Activated CD4-positive, CD25-positive, alpha-beta regulatory T cell treated with anti-CD3 and anti-CD28 coated beads, Interleukin-2, amount 50 U/mL, for 72 hours (primary cell): ENCODE measurements around the gene IL32.
A peak's percentile ranks its signal among the peaks of the same experiment; 100 is the strongest.

Source experiments
- DNase-seq: peaks from one replicate; pipeline ENCODE4 v3.0.0; 2021

Gene IL32

GRCh38 chr16:3094289-3095027 lies 29.0 kb downstream of the IL32 start:
- no peak for DNase-seq

- DNase-seq: peak; percentile 59
These were observed 30.4 kb downstream of the IL32 start for GRCh38 chr16:3095869-3096268.

GRCh38 chr16:3096362-3096761 lies 30.9 kb downstream of the IL32 start:
- no peak for DNase-seq

- no peak for DNase-seq
These were observed 31.8 kb downstream of the IL32 start for GRCh38 chr16:3097266-3097665.

- DNase-seq: no peak
These were observed 33.3 kb downstream of the IL32 start, which contains the start of gene ZSCAN10 for GRCh38 chr16:3098459-3099394. TSS of gene ZSCAN10 (minus strand) at chr16:3099294. CDS start at chr16:3092937, 6,357 bp downstream.

GRCh38 chr16:3099395-3099731 lies 33.9 kb downstream of the IL32 start:
- DNase-seq: no peak

- peak; percentile 88 for DNase-seq
These were observed 34.5 kb downstream of the IL32 start for GRCh38 chr16:3099732-3100499.

GRCh38 chr16:3101018-3101840 lies 35.8 kb downstream of the IL32 start:
- DNase-seq: no peak

- DNase-seq: no peak
These were observed 36.5 kb downstream of the IL32 start for GRCh38 chr16:3101841-3102470.

GRCh38 chr16:3106205-3106928 lies 40.9 kb downstream of the IL32 start:
- peak; percentile 87 for DNase-seq

- no peak for DNase-seq
These were observed 46.8 kb downstream of the IL32 start, which contains the start of gene ZNF205 for GRCh38 chr16:3112058-3112880. TSS of gene ZNF205 (plus strand) at chr16:3112586. CDS start at chr16:3113431, 845 bp downstream.

- no peak for DNase-seq
These were observed 47.6 kb downstream of the IL32 start for GRCh38 chr16:3112881-3113574.

GRCh38 chr16:3113765-3114479 lies 48.5 kb downstream of the IL32 start:
- DNase-seq: no peak

GRCh38 chr16:3115003-3115402 lies 49.6 kb downstream of the IL32 start:
- DNase-seq: no peak

GRCh38 chr16:3115561-3115960 lies 50.1 kb downstream of the IL32 start:
- no peak for DNase-seq

GRCh38 chr16:3118204-3118790 lies 52.9 kb downstream of the IL32 start:
- DNase-seq: no peak

- no peak for DNase-seq
These were observed 53.4 kb downstream of the IL32 start for GRCh38 chr16:3118846-3119245.
